ACC112 (cell line): Measurements from ENCODE around the gene MIB2.

Source experiments
- H2AFZ ChIP-seq: fragments of 200-600 bp; sonication (generic); one replicate; pipeline ENCODE4 v1.6.0; 2017; ENCODE audit warnings: antibody characterized with exemption, low read length; ENCODE audit not compliant: unreplicated experiment
- H3K27ac ChIP-seq: fragments of 200-600 bp; sonication (generic); 2 replicates; pipeline ENCODE4 v1.5.1; 2014; ENCODE audit warnings: low read depth, mild to moderate bottlenecking, antibody characterized with exemption, low read length, moderate library complexity
- H3K27me3 ChIP-seq: fragments of 200-600 bp; sonication (generic); 2 replicates; pipeline ENCODE4 v1.6.1; 2014; ENCODE audit warnings: mild to moderate bottlenecking, antibody characterized with exemption, low read length, moderate library complexity, mixed read lengths; ENCODE audit not compliant: insufficient read depth
- H3K36me3 ChIP-seq: fragments of 200-600 bp; sonication (generic); 2 replicates; pipeline ENCODE4 v1.6.1; 2016; ENCODE audit warnings: mild to moderate bottlenecking, antibody characterized with exemption, low read length, moderate library complexity, mixed read lengths; ENCODE audit not compliant: insufficient read depth
- H3K4me1 ChIP-seq: fragments of 200-600 bp; sonication (generic); one replicate; pipeline ENCODE4 v1.6.1; 2016; ENCODE audit warnings: low read length, mixed read lengths; ENCODE audit not compliant: insufficient read depth, unreplicated experiment, control insufficient read depth
- H3K4me3 ChIP-seq: fragments of 200-600 bp; sonication (generic); 2 replicates; pipeline ENCODE4 v1.5.1; 2014; ENCODE audit warnings: mild to moderate bottlenecking, low read depth, low read length
- H3K79me2 ChIP-seq: fragments of 200-600 bp; sonication (generic); one replicate; pipeline ENCODE4 v1.6.0; 2016; ENCODE audit warnings: low read length; ENCODE audit not compliant: control insufficient read depth, unreplicated experiment, insufficient read depth

Gene MIB2

GRCh38 chr1:1598720-1599029 is 16.6 kb upstream of the MIB2 start:
- Histone ChIP-seq H2AFZ (no peak overlapping the region), H3K4me3 (peak overlapping the region; percentile 73; the same call in 1 of the 2 replicates), H3K79me2 (no peaks in the 10 kb centered on the region), H3K27ac (no peak overlapping the region), H3K4me1 (peaks cover 9% of the 10 kb centered on the region), H3K27me3 (peaks cover 19% of the 10 kb centered on the region; the same call in 1 of the 2 replicates), H3K36me3 (no peaks in the 10 kb centered on the region)

GRCh38 chr1:1599030-1599934 is 16.0 kb upstream of the MIB2 start:
- peak overlapping the region; percentile 73 for H3K4me3 ChIP-seq
- H3K27me3 ChIP-seq = peaks cover 19% of the 10 kb centered on the region; the same call in 1 of the 2 replicates
- peaks cover 9% of the 10 kb centered on the region for H3K4me1 ChIP-seq
- H3K79me2 ChIP-seq = no peaks in the 10 kb centered on the region
- no peak overlapping the region for H3K27ac ChIP-seq
- no peaks in the 10 kb centered on the region for H3K36me3 ChIP-seq
- H2AFZ ChIP-seq = peak overlapping the region; percentile 35

- Histone ChIP-seq H3K4me3 (peak within 1 kb of the TSS; percentile 82), H3K27ac (no peak within 1 kb of the TSS), H3K79me2 (no peaks in the 10 kb centered on the region), H2AFZ (peak within 1 kb of the TSS; percentile 35), H3K27me3 (peaks cover 18% of the 10 kb centered on the region; the same call in 1 of the 2 replicates), H3K4me1 (peaks cover 9% of the 10 kb centered on the region), H3K36me3 (no peaks in the 10 kb centered on the region)
Measured at GRCh38 chr1:1599935-1600860, 15.1 kb upstream of the MIB2 start, which contains the start of gene FNDC10. Gene FNDC10 (minus strand): TSS chr1:1600135. CDS start chr1:1600015, 120 bp downstream.

- Histone ChIP-seq H3K79me2 (no peaks in the 10 kb centered on the region), H3K4me1 (peaks cover 9% of the 10 kb centered on the region), H3K27ac (no peak overlapping the region), H3K27me3 (peaks cover 10% of the 10 kb centered on the region; the same call in 1 of the 2 replicates), H3K36me3 (no peaks in the 10 kb centered on the region), H3K4me3 (peak overlapping the region; percentile 82), H2AFZ (no peak overlapping the region)
Measured at GRCh38 chr1:1600861-1601563, 14.3 kb upstream of the MIB2 start.

GRCh38 chr1:1601564-1602303 is 13.6 kb upstream of the MIB2 start:
- H3K4me1 ChIP-seq = peaks cover 9% of the 10 kb centered on the region
- H3K27me3 ChIP-seq = 0 out of 2 replicates have a peak, but pooled peaks cover 3% of the 10 kb centered on the region
- no peak overlapping the region for H3K27ac ChIP-seq
- no peak overlapping the region for H2AFZ ChIP-seq
- H3K79me2 ChIP-seq = no peaks in the 10 kb centered on the region
- no peak overlapping the region for H3K4me3 ChIP-seq
- no peaks in the 10 kb centered on the region for H3K36me3 ChIP-seq

- H3K36me3 ChIP-seq = no peaks in the 10 kb centered on the region
- no peak overlapping the region for H3K27ac ChIP-seq
- no peak overlapping the region for H2AFZ ChIP-seq
- H3K79me2 ChIP-seq = no peaks in the 10 kb centered on the region
- H3K4me1 ChIP-seq = peaks cover 8% of the 10 kb centered on the region
- H3K4me3 ChIP-seq = no peak overlapping the region
- no peaks in the 10 kb centered on the region for H3K27me3 ChIP-seq
Measured at GRCh38 chr1:1602304-1602967, 12.9 kb upstream of the MIB2 start.

GRCh38 chr1:1602968-1603506 is 12.3 kb upstream of the MIB2 start:
- Histone ChIP-seq H3K4me1 (peaks cover 2% of the 10 kb centered on the region), H3K79me2 (no peaks in the 10 kb centered on the region), H2AFZ (no peak overlapping the region), H3K36me3 (no peaks in the 10 kb centered on the region), H3K27me3 (no peaks in the 10 kb centered on the region), H3K4me3 (no peak overlapping the region), H3K27ac (no peak overlapping the region)

- Histone ChIP-seq H3K4me1 (no peaks in the 10 kb centered on the region), H3K36me3 (no peaks in the 10 kb centered on the region), H2AFZ (no peak overlapping the region), H3K4me3 (no peak overlapping the region), H3K79me2 (no peaks in the 10 kb centered on the region), H3K27me3 (no peaks in the 10 kb centered on the region), H3K27ac (no peak overlapping the region)
Measured at GRCh38 chr1:1603671-1604373, 11.5 kb upstream of the MIB2 start.
